ENCODE measurements around the gene FNIP1. TPM values are rescaled to one million over a fixed set of nuclear protein-coding genes. Genes with fewer than 3 reads are reported as not detected.

The FNIP1 gene
- total RNA-seq, 5 donors from 2014 or later (not counting 1 experiment from before 2014, with no cell fraction given) = 26.7 to 32.7 (median 27.7) TPM

Other genes with a start within 250 kb of the FNIP1 start
- gene RAPGEF6, start 161.8 kb downstream of the FNIP1 start, total RNA-seq = 100 to 1,000 TPM in 1 of 5 donors, 10 to 100 TPM in 4; 82.9 to 122 (median 87.7) TPM
- gene MEIKIN, start 148.6 kb upstream of the FNIP1 start, total RNA-seq = 1 to 10 TPM in 1 of 5 donors, under 1 TPM in 3, not detected in 1; 0.22 to 1.6 (median 0.73) TPM
- 10 to 100 TPM; 23.7 to 42.9 (median 27.8) TPM for gene ACSL6, start 214.6 kb upstream of the FNIP1 start, total RNA-seq

Measured in T-cell (primary cell).